Mammary epithelial cell (primary cell): ENCODE data around the gene CABP1.
A peak's percentile ranks its signal among the peaks of the same experiment; 100 is the strongest.

Source experiments
- CTCF ChIP-seq, 2 donors: IDR thresholded peaks in 1 of 2; conservative IDR thresholded peaks in 1 of 2; 2 replicates each; pipeline ENCODE4 v1.5.1; 2011 to 2012; ENCODE audit warnings: inconsistent platforms in 2 of 2, low read length in 2 of 2, mild to moderate bottlenecking in 2 of 2, control low read depth in 1 of 2, low read depth in 1 of 2; ENCODE audit not compliant: insufficient read depth in 1 of 2; ENCODE audit errors: extremely low read depth in 1 of 2
- EZH2 ChIP-seq: IDR thresholded peaks from 2 replicates; pipeline ENCODE4 v1.6.1; 2012; ENCODE audit warnings: low read length, inconsistent platforms, borderline replicate concordance

- TF ChIP-seq CTCF (conservative IDR thresholded peaks at IDR 0.05 in 1 of 2, IDR thresholded peaks at IDR 0.05 in 1 of 2; ENCODE audit: extremely low read depth in 1 of 2, insufficient read depth in 1 of 2, low read depth in 1 of 2, low read length in 2 of 2) (peak in 1 of 2 donors; percentile 17), EZH2 (peak; percentile 26)
Observed at GRCh38 chr12:120639771-120640721, at the start of gene CABP1.
